K562 (cell line): Measurements from ENCODE around the gene IFI27L2. TPM values are rescaled to one million over a fixed set of nuclear protein-coding genes. Genes with fewer than 3 reads are reported as not detected.
A peak's percentile ranks its signal among the peaks of the same experiment; 100 is the strongest.

Experiments
- BDP1 ChIP-seq: IDR thresholded peaks from 3 replicates; pipeline ENCODE4 v1.6.1; 2011; ENCODE audit not compliant: insufficient read length, insufficient read depth
- CBFB ChIP-seq: sonication (generic); formaldehyde crosslinking; IDR thresholded peaks from 2 replicates; pipeline ENCODE4 v1.4.0; 2020; ENCODE audit warnings: mild to moderate bottlenecking, missing genetic modification reagents
- EGR1 ChIP-seq: fragments of 450-650 bp; conservative IDR thresholded peaks from 2 replicates; pipeline ENCODE4 v1.6.1; 2017; ENCODE audit warnings: mild to moderate bottlenecking
- ERF ChIP-seq: fragments of 450-650 bp; formaldehyde crosslinking; IDR thresholded peaks from 2 replicates; pipeline ENCODE4 v1.4.0; 2020; ENCODE audit warnings: mild to moderate bottlenecking, mixed read lengths
- FOXK2 ChIP-seq, 2 experiments: fragments of 450-650 bp; IDR thresholded peaks in 1 of 2; conservative IDR thresholded peaks in 1 of 2; 2 replicates each; pipeline ENCODE4 v1.6.1; 2016; ENCODE audit warnings: low read depth in 2 of 2, mild to moderate bottlenecking in 1 of 2
- HCFC1 ChIP-seq: IDR thresholded peaks from 2 replicates; pipeline ENCODE4 v1.6.1; 2012; ENCODE audit warnings: low read depth, low read length, improper control_type of control experiment
- MAFF ChIP-seq: IDR thresholded peaks from 2 replicates; pipeline ENCODE4 v1.6.1; 2012; ENCODE audit warnings: low read length, improper control_type of control experiment
- NCOA1 ChIP-seq: fragments of 450-650 bp; IDR thresholded peaks from 2 replicates; pipeline ENCODE4 v1.6.1; 2016; ENCODE audit warnings: low read depth
- NEUROD1 ChIP-seq: fragments of 150-350 bp; IDR thresholded peaks from 2 replicates; pipeline ENCODE4 v1.6.1; 2014; ENCODE audit warnings: borderline replicate concordance, low read length, low read depth; ENCODE audit not compliant: partially characterized antibody
- NUFIP1 ChIP-seq: fragments of 450-650 bp; IDR thresholded peaks from 2 replicates; pipeline ENCODE4 v1.6.1; 2018; ENCODE audit not compliant: partially characterized antibody
- PTRF ChIP-seq: fragments of 450-650 bp; IDR thresholded peaks from 2 replicates; pipeline ENCODE4 v1.6.1; 2016; ENCODE audit warnings: mild to moderate bottlenecking, missing genetic modification characterization, missing compliant biosample characterization
- SETDB1 ChIP-seq: IDR thresholded peaks from one replicate; pipeline ENCODE4 v1.6.1; 2012; ENCODE audit warnings: low read length, control low read depth, inconsistent platforms
- XRCC4 ChIP-seq: IDR thresholded peaks from one replicate; pipeline ENCODE4 v1.6.1; 2011; ENCODE audit not compliant: insufficient read depth, insufficient read length; ENCODE audit errors: extremely low read depth
- ZBED1 ChIP-seq: IDR thresholded peaks from 2 replicates; pipeline ENCODE4 v1.6.1; 2014
- ZNF124 ChIP-seq: sonication (generic); formaldehyde crosslinking; IDR thresholded peaks from 2 replicates; pipeline ENCODE4 v1.8.1; 2022; ENCODE audit warnings: missing genetic modification reagents
- ZNF146 ChIP-seq: IDR thresholded peaks from one replicate; pipeline ENCODE4 v1.6.1; 2018; ENCODE audit warnings: missing compliant biosample characterization; ENCODE audit not compliant: unreplicated experiment
- ZNF239 ChIP-seq: fragments of 250-450 bp; sonication (Bioruptor Pico); IDR thresholded peaks from 2 replicates; pipeline ENCODE4 v1.4.0; 2020; ENCODE audit warnings: mild to moderate bottlenecking
- ZNF3 ChIP-seq: fragments of 250-450 bp; sonication (Bioruptor Pico); IDR thresholded peaks from 2 replicates; pipeline ENCODE4 v1.5.0; 2021; ENCODE audit warnings: mild to moderate bottlenecking, moderate library complexity
- ZNF717 ChIP-seq: fragments of 250-450 bp; sonication (Bioruptor Pico); IDR thresholded peaks from 2 replicates; pipeline ENCODE4 v1.5.0; 2021
- polyA plus RNA-seq, 8 experiments: library from polyadenylated mRNA; depleted of rRNA in 4 of 8; stranded (reverse) in 5 of 8; unstranded in 3 of 8; fragments of >200 nt; fragmentation: Nextera tagmentation in 2 of 8; fragmentation: Illumina TruSeq in 1 of 8; extraction: Ambion mirVana in 2 of 8; extraction: Trizol in 1 of 8; gene quantifications; 2 replicates each; pipeline versions ENCODE4 v1.2.1 to v1.2.3, GENCODE V29; 2011 to 2014; ENCODE audit warnings: inconsistent platforms in 1 of 8, missing spikeins in 1 of 8
- total RNA-seq, 7 experiments: library from RNA; depleted of rRNA in 6 of 7; stranded (reverse); fragments of >200 nt in 6 of 7; fragmentation: Illumina TruSeq in 2 of 7; extraction: Trizol in 2 of 7; gene quantifications; 2 replicates each; pipeline versions ENCODE4 v1.2.1 to v1.2.3, GENCODE V29; 2011 to 2021; ENCODE audit warnings: low replicate concordance in 1 of 7
- TF ChIP-seq, protein P1 (sequence below): fragments of 250-450 bp; sonication (Bioruptor Pico); IDR thresholded peaks from 2 replicates; pipeline ENCODE4 v1.8.0; 2021; ENCODE audit warnings: moderate library complexity, mild to moderate bottlenecking, inconsistent platforms
- TF ChIP-seq, protein P2 (sequence below): fragments of 250-450 bp; sonication (Bioruptor Pico); IDR thresholded peaks from 2 replicates; pipeline ENCODE4 v1.4.0; 2020; ENCODE audit warnings: borderline replicate concordance
- TF ChIP-seq, protein P3 (sequence below): sonication (generic); formaldehyde crosslinking; IDR thresholded peaks from 2 replicates; pipeline ENCODE4 v1.8.1; 2023; ENCODE audit warnings: mild to moderate bottlenecking, missing genetic modification reagents, moderate library complexity
- TF ChIP-seq, protein P4 (sequence below): fragments of 450-650 bp; conservative IDR thresholded peaks from 2 replicates; pipeline ENCODE4 v1.6.1; 2016; ENCODE audit warnings: missing genetic modification characterization, low read depth, mild to moderate bottlenecking, missing compliant biosample characterization, moderate library complexity

IFI27L2 gene
- total and polyA plus RNA-seq, 9 of the 15 experiments (the other 6 are each of a cell fraction or from before 2014, with no cell fraction given) = 1.0 to 9.3 (median 4.1) TPM

DNA sequence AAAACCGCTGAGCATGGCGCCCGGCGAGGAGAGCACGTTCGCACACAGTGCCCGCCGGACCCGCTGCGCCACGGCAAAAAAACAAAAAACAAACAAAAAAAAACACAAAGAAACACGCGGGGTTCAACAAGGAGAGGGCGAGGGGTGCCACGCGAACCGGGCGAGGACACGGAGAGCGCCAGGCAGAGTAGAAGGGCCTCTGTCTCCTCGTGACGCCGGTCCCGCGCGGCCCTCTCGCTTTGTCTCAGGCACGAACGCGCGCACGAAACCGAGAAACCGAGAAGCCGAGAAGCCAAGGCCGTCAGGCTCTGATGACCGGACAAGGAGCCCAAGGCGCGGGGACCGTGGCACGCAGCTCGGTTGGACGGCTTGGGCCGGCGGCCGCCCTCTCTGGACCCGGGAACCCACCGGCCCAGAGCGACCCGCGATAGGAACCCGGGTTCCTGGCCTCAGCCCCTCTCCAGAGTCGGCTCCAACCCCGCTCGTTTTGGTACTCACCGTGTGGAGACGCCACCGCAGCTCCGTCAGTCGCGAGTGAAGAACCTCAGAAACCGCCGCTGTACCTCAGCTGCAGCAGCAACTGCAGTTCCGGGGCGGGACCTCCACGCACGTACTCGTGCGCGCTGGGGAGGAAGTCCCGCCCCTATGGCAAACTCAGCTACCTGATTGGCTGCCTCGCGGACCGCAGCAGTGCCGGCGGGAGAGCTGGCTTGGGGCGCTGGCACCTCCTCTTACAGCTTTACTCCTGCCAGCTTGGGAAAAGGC lies 48.6 kb downstream of the IFI27L2 start, which contains the start of the genes DDX24 and IFI27L1 (continued):
- TF ChIP-seq, protein P1, sequence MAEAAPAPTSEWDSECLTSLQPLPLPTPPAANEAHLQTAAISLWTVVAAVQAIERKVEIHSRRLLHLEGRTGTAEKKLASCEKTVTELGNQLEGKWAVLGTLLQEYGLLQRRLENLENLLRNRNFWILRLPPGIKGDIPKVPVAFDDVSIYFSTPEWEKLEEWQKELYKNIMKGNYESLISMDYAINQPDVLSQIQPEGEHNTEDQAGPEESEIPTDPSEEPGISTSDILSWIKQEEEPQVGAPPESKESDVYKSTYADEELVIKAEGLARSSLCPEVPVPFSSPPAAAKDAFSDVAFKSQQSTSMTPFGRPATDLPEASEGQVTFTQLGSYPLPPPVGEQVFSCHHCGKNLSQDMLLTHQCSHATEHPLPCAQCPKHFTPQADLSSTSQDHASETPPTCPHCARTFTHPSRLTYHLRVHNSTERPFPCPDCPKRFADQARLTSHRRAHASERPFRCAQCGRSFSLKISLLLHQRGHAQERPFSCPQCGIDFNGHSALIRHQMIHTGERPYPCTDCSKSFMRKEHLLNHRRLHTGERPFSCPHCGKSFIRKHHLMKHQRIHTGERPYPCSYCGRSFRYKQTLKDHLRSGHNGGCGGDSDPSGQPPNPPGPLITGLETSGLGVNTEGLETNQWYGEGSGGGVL (CRISPR knock-in tag) = no peak
- TF ChIP-seq HCFC1 (no peak), MAFF (no peak), NEUROD1 (peak; percentile 55), NUFIP1 (no peak), XRCC4 (no peak), ZBED1 (no peak), BDP1 (no peak), ZNF239 (CRISPR knock-in tag) (no peak), ZNF3 (CRISPR knock-in tag) (no peak), FOXK2 (conservative IDR thresholded peaks at IDR 0.05 in 1 of 2, IDR thresholded peaks at IDR 0.05 in 1 of 2; ENCODE audit: low read depth in 2 of 2) (no peak), NCOA1 (no peak), EGR1 (no peak), CBFB (CRISPR knock-in tag) (no peak), ZNF146 (CRISPR knock-in tag) (no peak), SETDB1 (no peak), PTRF (tag) (no peak), ERF (CRISPR knock-in tag) (no peak), ZNF124 (no peak), ZNF717 (CRISPR knock-in tag) (no peak)
- TF ChIP-seq, protein P2, sequence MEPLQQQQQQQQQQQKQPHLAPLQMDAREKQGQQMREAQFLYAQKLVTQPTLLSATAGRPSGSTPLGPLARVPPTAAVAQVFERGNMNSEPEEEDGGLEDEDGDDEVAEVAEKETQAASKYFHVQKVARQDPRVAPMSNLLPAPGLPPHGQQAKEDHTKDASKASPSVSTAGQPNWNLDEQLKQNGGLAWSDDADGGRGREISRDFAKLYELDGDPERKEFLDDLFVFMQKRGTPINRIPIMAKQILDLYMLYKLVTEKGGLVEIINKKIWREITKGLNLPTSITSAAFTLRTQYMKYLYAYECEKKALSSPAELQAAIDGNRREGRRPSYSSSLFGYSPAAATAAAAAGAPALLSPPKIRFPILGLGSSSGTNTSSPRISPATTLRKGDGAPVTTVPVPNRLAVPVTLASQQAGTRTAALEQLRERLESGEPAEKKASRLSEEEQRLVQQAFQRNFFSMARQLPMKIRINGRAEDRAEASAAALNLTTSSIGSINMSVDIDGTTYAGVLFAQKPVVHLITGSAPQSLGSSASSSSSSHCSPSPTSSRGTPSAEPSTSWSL (CRISPR knock-in tag) = no peak
- TF ChIP-seq, protein P3, sequence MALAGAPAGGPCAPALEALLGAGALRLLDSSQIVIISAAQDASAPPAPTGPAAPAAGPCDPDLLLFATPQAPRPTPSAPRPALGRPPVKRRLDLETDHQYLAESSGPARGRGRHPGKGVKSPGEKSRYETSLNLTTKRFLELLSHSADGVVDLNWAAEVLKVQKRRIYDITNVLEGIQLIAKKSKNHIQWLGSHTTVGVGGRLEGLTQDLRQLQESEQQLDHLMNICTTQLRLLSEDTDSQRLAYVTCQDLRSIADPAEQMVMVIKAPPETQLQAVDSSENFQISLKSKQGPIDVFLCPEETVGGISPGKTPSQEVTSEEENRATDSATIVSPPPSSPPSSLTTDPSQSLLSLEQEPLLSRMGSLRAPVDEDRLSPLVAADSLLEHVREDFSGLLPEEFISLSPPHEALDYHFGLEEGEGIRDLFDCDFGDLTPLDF = no peak
- TF ChIP-seq, protein P4, sequence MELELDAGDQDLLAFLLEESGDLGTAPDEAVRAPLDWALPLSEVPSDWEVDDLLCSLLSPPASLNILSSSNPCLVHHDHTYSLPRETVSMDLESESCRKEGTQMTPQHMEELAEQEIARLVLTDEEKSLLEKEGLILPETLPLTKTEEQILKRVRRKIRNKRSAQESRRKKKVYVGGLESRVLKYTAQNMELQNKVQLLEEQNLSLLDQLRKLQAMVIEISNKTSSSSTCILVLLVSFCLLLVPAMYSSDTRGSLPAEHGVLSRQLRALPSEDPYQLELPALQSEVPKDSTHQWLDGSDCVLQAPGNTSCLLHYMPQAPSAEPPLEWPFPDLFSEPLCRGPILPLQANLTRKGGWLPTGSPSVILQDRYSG (tag) = no peak
